DMS153 treated with DMSO at 0.1 percent for 48 hours (cell line): ENCODE results near the gene ACSF3.
"Not testable (repeated sequence)": the region's sequence is repeated elsewhere in the genome, so short reads cannot be mapped to it uniquely, and the experiment has no call there.

Experiments used
- DNase-seq: peaks from one replicate; lab custom pipeline; 2025; ENCODE audit not compliant: unreplicated experiment; lab: John Stamatoyannopoulos, UW

Gene ACSF3

GRCh38 chr16:89156740-89157645 lies 63.3 kb downstream of the ACSF3 start:
- no peak for DNase-seq

- DNase-seq, result no peak
Measured at GRCh38 chr16:89157778-89158177, 64.1 kb downstream of the ACSF3 start.

GRCh38 chr16:89159066-89159849 lies 65.6 kb downstream of the ACSF3 start:
- DNase-seq, result no peak

GRCh38 chr16:89159850-89160354 lies 66.2 kb downstream of the ACSF3 start:
- no peak for DNase-seq

GRCh38 chr16:89160977-89161701 lies 67.5 kb downstream of the ACSF3 start:
- DNase-seq, result no peak

GRCh38 chr16:89161763-89162713 lies 68.4 kb downstream of the ACSF3 start:
- DNase-seq, result no peak

GRCh38 chr16:89163297-89163696 lies 69.6 kb downstream of the ACSF3 start:
- DNase-seq, result no peak

- no peak for DNase-seq
Measured at GRCh38 chr16:89164436-89164835, 70.8 kb downstream of the ACSF3 start.

- DNase-seq, result no peak
Measured at GRCh38 chr16:89164847-89165680, 71.4 kb downstream of the ACSF3 start.

GRCh38 chr16:89165681-89165979 lies 72.0 kb downstream of the ACSF3 start:
- not testable (repeated sequence) for DNase-seq

- no peak for DNase-seq
Measured at GRCh38 chr16:89166696-89167424, 73.2 kb downstream of the ACSF3 start.

- peak; percentile 69 for DNase-seq
Measured at GRCh38 chr16:89167425-89167941, 73.8 kb downstream of the ACSF3 start.

- no peak for DNase-seq
Measured at GRCh38 chr16:89168381-89169189, 74.9 kb downstream of the ACSF3 start.

GRCh38 chr16:89169778-89170177 lies 76.1 kb downstream of the ACSF3 start:
- DNase-seq, result no peak

- DNase-seq, result peak; percentile 35
Measured at GRCh38 chr16:89170346-89171215, 76.9 kb downstream of the ACSF3 start.
